NCI-H187 treated with DMSO at 0.1 percent for 48 hours (cell line): ENCODE results near the gene TIGAR.

Source experiments
- DNase-seq: peaks from one replicate; lab custom pipeline; 2025; lab: John Stamatoyannopoulos, UW

The TIGAR gene

DNA sequence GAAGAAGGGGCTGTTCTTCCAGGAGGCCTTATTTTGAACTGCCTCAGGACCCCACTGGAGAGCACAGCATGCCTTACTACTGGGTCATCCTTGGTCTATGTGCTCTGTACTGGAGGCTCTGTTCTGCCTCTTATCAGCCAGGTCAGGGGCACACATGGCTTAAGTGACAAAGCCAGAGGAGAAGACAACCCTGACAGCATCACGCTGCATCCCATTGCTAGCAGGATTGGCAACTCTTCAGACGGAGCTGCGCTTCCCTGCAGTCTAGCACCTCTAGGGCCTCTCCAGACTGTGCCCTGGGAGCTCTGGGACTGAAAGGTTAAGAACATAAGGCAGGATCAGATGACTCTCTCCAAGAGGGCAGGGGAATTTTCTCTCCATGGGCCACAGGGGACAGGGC is 17.3 kb upstream of the TIGAR start:
- no peak for DNase-seq

- DNase-seq: no peak
These were observed 13.2 kb upstream of the TIGAR start for GRCh38 chr12:4307593-4308333.

DNA sequence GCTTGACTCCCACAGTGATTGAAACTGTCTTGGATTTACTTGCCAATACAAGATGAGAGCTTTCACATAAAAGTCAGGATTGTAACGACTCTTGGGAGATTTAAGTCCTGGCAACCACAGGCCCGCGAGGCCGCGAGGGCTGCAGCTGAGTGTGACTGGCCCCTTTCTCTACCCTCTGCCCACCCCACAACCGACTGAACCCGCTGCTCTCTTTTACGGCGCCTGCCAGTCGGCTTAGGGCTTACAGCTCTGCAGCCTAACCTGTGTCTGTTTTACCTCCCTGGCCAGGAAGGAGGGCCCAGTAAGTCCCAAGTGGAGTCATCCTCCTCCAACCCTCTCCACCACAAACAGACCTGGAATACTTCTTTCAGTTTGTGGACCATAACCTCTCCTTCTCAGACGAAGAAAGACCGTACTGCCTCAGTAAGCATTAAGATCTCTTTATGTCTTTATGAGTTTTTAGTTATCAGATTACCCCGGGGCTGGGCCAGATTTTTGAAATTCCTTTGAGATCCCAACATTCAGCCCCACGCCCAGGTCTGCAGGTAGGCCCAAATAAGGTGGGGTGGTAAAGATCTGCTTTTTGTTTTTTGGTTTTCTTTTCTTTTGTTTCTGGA is 12.6 kb upstream of the TIGAR start:
- no peak for DNase-seq

DNA sequence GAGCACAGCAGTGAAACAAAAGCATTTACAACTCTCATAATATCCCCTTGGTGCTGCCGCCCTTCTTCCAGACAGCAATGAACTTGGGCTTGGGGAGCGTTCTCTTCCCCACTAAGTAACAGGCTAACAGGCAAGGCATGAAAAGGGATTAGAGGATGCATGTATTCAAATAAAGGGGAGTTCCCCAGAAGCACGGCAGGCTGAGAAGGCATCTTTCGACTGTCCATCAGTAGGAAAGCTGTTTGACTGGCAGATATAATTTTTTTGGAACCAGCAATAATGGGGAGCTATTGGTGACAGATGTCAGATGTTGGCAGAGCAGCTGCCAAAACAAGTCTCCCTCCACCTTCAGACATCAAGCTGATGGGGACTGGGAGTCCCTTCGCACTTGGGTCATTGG is 9.2 kb upstream of the TIGAR start:
- no peak for DNase-seq

GRCh38 chr12:4312251-4312650 is 8.8 kb upstream of the TIGAR start:
- no peak for DNase-seq

- DNase-seq: no peak
These were observed 538 bp upstream of the TIGAR start for GRCh38 chr12:4320497-4320852.

DNA sequence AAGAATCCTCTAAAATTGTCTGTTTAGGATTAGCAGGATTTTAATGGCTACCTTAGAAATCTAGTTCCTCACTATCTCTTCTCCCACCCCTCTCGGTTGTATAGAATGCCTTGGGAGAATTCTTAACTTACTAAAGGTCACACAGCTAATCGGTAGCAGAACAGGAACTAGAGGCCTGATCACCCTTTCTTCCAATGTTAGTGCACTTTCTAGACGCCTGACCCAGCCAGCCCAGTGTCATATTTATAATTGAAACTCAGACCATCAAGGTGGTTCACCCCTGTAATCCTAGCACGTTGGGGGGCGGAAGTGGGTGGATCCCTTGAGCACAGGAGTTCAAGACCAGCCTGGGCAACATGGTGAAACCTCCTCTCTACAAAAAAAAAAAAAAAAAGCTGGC is 1.7 kb downstream of the TIGAR start:
- DNase-seq: no peak

- no peak for DNase-seq
These were observed 2.4 kb downstream of the TIGAR start for GRCh38 chr12:4323396-4323795.

- DNase-seq: no peak
These were observed 3.4 kb downstream of the TIGAR start for GRCh38 chr12:4324366-4324765.

DNA sequence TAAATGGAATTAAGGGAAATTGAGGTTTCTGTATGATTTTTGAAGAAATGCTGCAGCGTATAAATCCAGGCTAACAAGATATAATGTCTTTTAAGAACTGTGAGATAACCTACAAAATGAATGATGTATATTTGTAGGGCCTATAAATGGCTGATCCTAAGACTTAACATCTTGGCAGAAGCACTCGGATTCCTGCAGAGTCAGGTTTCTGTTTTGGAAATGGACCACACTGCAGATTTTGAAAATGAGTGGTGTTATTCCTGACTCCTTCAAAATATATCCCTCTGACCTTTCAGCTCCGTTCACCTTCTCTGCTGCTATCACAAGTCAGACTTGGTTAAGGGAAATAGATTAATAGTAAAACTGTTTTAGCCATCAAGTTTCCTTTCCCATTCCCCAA is 5.0 kb downstream of the TIGAR start:
- no peak for DNase-seq

GRCh38 chr12:4327293-4327692 is 6.3 kb downstream of the TIGAR start:
- DNase-seq: no peak

DNA sequence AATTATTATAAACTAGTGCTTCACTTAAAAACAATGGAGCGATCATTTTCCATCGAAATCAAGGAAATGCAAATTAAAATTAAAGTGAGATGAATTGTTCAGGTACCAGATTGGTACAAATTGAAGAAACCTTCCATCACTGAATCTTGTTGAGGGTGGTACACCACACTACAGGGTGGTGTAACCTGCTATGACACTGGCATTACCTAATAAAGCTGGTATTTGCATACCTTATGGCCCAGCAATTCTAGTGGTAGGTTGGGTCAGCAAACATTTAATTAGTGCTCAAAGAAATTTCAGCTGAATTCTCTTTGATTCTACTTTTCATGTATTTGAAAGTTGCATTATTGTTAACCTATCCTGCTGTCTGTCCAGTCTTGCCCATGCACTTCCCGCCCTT is 9.2 kb downstream of the TIGAR start:
- no peak for DNase-seq

GRCh38 chr12:4331221-4331620 is 10.2 kb downstream of the TIGAR start:
- DNase-seq: no peak

GRCh38 chr12:4331842-4332241 is 10.8 kb downstream of the TIGAR start:
- no peak for DNase-seq

DNA sequence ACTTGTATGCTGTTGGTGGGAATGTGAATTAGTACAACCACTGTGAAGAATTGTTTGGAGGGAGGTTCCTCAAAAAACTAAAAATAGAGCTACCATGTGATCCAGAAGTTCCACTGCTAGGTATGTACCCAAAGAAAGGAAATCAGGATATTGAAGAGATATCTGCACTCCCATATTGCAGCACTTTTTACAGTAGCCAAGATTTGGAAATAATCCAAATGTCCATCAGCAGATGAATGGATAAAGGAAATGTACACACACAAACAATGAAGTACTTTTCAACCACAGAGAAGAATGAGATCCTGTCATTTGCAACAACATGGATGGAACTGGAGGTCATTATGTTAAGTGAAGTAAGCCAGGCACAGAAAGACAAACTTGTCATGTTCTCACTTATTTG is 25.9 kb downstream of the TIGAR start:
- no peak for DNase-seq

DNA sequence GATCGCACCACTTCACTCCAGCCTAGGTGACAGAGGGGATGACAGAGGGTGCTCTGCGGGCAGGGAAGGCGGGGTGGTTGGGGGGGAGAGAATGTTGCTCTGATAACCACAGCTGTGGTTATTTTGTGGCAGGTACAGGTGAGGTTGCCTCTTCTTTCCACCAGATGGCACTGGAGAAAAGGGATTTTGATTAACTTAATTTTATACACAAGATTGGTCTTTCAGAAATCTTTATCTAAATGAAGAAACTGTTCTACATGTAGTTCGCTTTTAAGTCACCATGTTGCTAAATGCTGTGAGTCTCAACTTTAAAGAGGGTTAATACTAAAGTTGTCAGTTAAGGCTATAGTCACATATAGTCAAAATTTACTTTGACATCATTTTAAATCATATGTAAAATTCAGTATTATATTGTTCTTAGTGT is 32.8 kb downstream of the TIGAR start:
- DNase-seq: no peak

GRCh38 chr12:4355156-4356040 is 34.4 kb downstream of the TIGAR start:
- DNase-seq: no peak

DNA sequence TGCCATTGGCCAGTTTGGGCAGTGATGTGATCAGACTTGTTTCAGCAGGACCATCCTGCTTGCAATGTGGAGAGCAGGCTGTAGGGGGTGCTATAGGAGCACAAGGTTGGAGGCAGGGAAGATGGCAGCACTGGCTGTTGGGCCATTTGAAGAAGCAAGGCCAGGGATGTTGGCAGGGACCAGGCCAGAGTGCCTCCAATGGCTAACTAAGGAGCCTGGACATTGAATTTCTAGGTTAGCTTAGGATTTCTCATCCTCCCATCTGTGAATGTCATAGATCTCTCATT is 35.0 kb downstream of the TIGAR start:
- no peak for DNase-seq

- DNase-seq: no peak
These were observed 45.1 kb downstream of the TIGAR start for GRCh38 chr12:4366090-4366489.

- DNase-seq: no peak
These were observed 48.5 kb downstream of the TIGAR start for GRCh38 chr12:4369548-4369947.

DNA sequence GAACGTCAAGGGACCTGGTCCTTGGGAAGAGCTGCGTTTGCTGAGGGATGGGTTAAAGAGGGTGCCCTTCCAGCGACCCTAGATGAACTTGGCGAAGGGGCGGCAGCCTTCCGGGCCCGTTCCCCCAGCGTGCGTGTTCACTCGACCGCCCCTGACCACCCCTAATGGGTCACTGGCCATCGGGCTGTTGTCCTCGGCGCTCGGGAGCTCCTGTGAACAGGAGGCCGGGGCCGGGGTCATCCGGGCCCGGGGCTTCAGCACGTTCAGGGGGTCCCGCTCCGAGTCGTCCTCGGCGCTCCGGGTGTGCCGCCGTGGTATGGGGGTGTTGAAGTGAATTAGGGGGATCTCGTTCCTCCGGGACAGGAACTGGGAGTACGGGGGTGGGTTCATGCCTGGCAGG is 49.3 kb downstream of the TIGAR start:
- no peak for DNase-seq

DNA sequence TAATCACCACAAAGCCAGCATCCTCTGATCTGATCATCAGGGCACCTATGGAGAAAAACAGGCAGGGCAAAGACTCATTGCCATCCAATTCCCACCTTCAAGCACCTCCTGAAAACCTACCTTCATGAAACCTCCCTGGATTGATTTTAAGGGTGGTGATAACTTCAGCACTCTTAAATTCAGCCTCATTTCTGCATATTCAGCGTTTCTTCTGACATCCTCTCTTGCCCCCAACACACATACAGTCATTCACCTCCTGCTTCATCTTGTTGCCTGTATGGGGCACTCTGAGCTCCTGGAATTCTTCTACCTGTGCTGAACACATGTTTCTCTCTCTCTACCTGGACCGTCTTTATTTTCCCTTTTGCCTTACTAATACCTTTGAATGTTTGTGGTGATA is 51.6 kb downstream of the TIGAR start:
- DNase-seq: no peak

DNA sequence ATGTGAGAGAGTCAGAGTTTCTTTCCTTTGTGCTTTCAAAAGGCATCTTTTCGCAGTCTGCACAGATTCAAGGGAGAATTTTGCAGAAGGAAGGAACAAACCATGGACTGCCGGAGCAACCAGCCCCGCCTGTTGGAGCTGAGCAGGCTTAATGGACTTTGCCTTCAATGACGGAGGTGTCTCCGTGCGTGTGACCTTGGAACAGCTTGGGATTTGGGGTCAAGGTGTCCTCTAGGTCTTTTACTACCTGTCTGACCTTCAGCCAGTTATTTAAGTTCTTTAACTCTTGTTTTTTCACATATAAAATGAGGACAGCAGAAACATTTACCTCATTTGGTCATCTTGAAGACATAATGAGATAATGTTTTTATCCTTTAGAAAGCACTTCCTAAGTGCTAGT is 54.4 kb downstream of the TIGAR start:
- no peak for DNase-seq
